Endothelial cell (in vitro differentiated cells): ENCODE data around the gene CDC42BPA. TPM values are rescaled to one million over a fixed set of nuclear protein-coding genes. Genes with fewer than 3 reads are reported as not detected.

Experiments
- DNase-seq: peaks from one replicate; pipeline ENCODE4 v3.0.0; 2021; ENCODE audit warnings: low spot score
- H3K27ac Mint-ChIP-seq: one replicate; pipeline ENCODE4 v1.8.0; 2021; ENCODE audit warnings: mixed read lengths, inconsistent platforms; ENCODE audit not compliant: unreplicated experiment
- H3K27me3 Mint-ChIP-seq: one replicate; pipeline ENCODE4 v1.8.0; 2021; ENCODE audit warnings: mild to moderate bottlenecking, moderate library complexity, mixed read lengths, inconsistent platforms; ENCODE audit not compliant: unreplicated experiment
- H3K36me3 Mint-ChIP-seq: one replicate; pipeline ENCODE4 v1.8.0; 2021; ENCODE audit warnings: mild to moderate bottlenecking, low read depth, mixed read lengths, inconsistent platforms; ENCODE audit not compliant: unreplicated experiment
- H3K4me1 Mint-ChIP-seq: one replicate; pipeline ENCODE4 v1.8.0; 2021; ENCODE audit warnings: mild to moderate bottlenecking, mixed read lengths, inconsistent platforms; ENCODE audit not compliant: unreplicated experiment
- H3K4me3 Mint-ChIP-seq: one replicate; pipeline ENCODE4 v1.8.0; 2021; ENCODE audit warnings: mild to moderate bottlenecking, mixed read lengths, inconsistent platforms; ENCODE audit not compliant: unreplicated experiment
- H3K9me3 Mint-ChIP-seq: one replicate; pipeline ENCODE4 v1.8.0; 2021; ENCODE audit warnings: mixed read lengths, inconsistent platforms; ENCODE audit not compliant: unreplicated experiment
- total RNA-seq: library from RNA; stranded (reverse); fragmentation: NEBNext Ultra II Directional; extraction: Animal tissue kit (Norgen Biotek cat#: 25700); gene quantifications from one replicate; pipeline ENCODE4 v1.2.1, GENCODE V29; 2021; ENCODE audit not compliant: unreplicated experiment
- TF ChIP-seq, protein P1 (sequence below): fragments of 200-600 bp; sonication (generic); IDR thresholded peaks from one replicate; pipeline ENCODE4 v1.5.0; 2021; ENCODE audit warnings: antibody characterized with exemption; ENCODE audit not compliant: unreplicated experiment

CDC42BPA gene
- total RNA-seq, 1 donor from 2014 or later: 41.4 TPM

DNA sequence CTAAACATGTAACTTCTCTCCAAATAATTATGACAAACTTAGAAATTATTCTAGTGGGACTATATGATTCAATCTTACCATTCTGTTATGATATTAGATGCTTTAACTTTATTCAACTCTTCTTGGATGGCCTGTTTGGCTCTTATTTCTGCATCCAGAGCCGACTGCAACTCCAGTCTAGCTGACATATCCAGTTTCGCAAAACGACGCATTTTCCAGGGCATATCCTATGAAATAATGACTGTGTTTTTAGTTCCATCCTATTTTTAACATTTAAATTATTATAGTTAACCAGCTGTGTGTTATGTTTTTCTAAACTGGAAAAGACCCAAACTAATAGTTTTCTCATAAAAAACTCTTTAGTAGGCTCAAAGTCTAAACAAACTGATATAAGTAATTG lies 244.5 kb downstream of the CDC42BPA start:
- Mint-ChIP-seq H3K36me3 (no peaks in the 10 kb centered on the region), H3K27me3 (peaks cover 2% of the 10 kb centered on the region), H3K4me3 (no peak overlapping the region), H3K27ac (no peak overlapping the region), H3K4me1 (no peaks in the 10 kb centered on the region), H3K9me3 (no peaks in the 10 kb centered on the region)
- TF ChIP-seq, protein P1, sequence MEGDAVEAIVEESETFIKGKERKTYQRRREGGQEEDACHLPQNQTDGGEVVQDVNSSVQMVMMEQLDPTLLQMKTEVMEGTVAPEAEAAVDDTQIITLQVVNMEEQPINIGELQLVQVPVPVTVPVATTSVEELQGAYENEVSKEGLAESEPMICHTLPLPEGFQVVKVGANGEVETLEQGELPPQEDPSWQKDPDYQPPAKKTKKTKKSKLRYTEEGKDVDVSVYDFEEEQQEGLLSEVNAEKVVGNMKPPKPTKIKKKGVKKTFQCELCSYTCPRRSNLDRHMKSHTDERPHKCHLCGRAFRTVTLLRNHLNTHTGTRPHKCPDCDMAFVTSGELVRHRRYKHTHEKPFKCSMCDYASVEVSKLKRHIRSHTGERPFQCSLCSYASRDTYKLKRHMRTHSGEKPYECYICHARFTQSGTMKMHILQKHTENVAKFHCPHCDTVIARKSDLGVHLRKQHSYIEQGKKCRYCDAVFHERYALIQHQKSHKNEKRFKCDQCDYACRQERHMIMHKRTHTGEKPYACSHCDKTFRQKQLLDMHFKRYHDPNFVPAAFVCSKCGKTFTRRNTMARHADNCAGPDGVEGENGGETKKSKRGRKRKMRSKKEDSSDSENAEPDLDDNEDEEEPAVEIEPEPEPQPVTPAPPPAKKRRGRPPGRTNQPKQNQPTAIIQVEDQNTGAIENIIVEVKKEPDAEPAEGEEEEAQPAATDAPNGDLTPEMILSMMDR: no peak
- no peak for DNase-seq

DNA sequence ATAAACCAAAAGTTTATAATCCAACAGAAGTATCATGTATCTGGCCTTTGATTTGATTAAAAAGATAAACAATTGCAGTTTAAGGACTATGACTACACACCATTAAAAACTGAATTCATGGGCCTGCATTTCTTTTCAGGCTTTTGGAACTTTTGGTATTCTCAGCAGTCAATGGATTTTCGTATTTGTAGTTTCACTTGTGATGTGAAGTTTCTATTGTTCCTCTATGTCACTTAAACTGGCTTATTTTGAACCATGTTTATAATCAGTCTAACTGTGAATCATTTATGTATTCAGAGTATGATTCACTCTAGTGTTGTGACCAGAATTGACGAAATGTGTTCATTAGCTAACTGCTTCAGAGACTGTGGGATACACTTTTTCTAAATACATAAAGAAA lies 245.3 kb downstream of the CDC42BPA start:
- TF ChIP-seq, protein P1: no peak
- DNase-seq: no peak
- Mint-ChIP-seq H3K27ac (no peak overlapping the region), H3K9me3 (no peaks in the 10 kb centered on the region), H3K27me3 (peaks cover 2% of the 10 kb centered on the region), H3K36me3 (no peaks in the 10 kb centered on the region), H3K4me3 (no peak overlapping the region), H3K4me1 (no peaks in the 10 kb centered on the region)

DNA sequence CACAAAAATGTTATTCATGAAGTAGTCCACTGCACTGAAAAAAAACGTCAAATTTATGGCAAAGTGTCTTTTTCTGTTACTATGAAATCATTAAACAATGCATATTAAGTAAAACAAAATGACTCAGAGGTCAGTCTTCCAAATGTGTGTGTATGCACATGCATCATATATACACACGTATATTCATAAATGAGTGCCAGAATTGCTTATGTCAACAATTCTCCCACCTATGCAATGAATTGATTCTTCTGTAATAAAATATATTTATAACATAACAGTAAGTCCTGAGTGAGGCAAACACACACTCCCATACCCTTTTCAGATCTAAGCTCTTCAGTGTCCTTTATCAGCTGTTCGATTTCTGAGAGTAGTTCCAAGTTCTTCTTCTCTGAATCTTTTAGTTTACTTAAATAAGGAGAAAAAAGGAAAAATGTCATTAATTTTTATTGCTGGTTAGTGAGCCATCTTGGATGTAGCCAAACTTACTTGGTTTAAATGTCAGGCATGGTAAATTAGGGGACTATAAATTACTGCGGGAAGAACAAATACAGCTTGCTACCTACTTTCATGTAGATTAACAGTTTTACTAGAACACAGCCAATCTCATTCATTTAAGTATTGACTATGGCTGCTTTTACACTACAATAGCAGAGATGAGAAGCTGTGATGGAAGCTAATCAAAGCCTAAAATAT lies 246.3 kb downstream of the CDC42BPA start:
- Mint-ChIP-seq H3K9me3 (no peaks in the 10 kb centered on the region), H3K27ac (no peak overlapping the region), H3K4me3 (no peak overlapping the region), H3K4me1 (no peaks in the 10 kb centered on the region), H3K36me3 (no peaks in the 10 kb centered on the region), H3K27me3 (no peaks in the 10 kb centered on the region)
- no peak for DNase-seq
- TF ChIP-seq, protein P1: no peak

DNA sequence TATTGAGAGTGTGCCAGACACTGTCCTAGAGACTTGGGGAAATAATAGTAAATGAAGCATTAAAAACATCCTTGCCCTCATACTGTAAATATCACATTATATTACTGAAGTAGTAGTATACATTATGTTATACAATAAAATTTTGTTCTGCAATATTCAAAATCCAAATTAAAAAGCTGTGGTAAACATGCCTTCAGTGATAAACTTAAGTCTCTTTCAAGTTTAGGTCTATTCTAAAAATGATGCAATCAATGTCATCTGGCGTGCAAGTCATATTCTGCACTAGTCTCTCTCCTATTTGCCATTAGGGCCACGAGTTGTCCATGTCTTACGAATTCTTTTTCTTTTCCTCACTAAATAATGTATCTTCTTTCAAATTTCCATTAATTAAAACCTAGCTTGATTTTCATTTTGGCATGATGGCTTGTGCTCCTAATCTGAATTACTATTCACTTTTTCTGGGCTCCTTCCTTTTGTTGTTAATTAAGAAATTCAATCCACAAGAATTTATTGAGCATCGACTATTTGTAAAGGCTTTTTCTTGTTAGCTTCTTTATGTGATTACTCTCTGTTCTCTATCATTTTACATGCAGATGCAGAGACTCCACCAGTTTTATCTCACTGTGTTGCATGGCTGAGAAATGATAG lies 247.5 kb downstream of the CDC42BPA start:
- TF ChIP-seq, protein P1: no peak
- Mint-ChIP-seq H3K9me3 (no peaks in the 10 kb centered on the region), H3K36me3 (no peaks in the 10 kb centered on the region), H3K27me3 (no peaks in the 10 kb centered on the region), H3K4me1 (no peaks in the 10 kb centered on the region), H3K4me3 (no peak overlapping the region), H3K27ac (no peak overlapping the region)
- no peak for DNase-seq

DNA sequence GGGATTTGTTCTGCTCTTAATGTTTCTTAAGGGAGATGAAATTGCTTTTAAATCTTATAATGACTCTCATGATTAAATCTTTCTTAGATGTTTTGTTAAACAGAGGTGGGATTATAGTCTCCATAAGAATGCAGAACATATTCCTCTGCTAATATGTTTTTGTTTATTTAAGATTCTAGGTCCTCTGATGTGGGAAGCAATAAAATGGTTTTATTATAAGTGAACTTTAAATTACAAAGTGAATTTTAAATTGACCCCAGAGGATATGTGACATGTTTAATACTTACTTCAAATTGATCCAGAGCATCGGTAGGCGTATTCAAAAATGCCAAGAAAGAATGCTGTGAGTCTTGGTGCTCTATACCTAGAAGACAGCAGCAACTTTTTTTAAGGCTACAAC lies 248.8 kb downstream of the CDC42BPA start:
- Mint-ChIP-seq H3K4me1 (no peaks in the 10 kb centered on the region), H3K27ac (no peak overlapping the region)
- no peak for DNase-seq

More for the DNA sequence above, 248.8 kb downstream of the CDC42BPA start:
- peaks cover 3% of the 10 kb centered on the region for H3K36me3 Mint-ChIP-seq
- TF ChIP-seq, protein P1: no peak
- H3K27me3 Mint-ChIP-seq: no peaks in the 10 kb centered on the region
- no peaks in the 10 kb centered on the region for H3K9me3 Mint-ChIP-seq
- H3K4me3 Mint-ChIP-seq: no peak overlapping the region
